GM12878 (cell line): ENCODE measurements around the gene SLC24A3. TPM values are rescaled to one million over a fixed set of nuclear protein-coding genes. Genes with fewer than 3 reads are reported as not detected.

ENCODE experiments used
- ATAC-seq: fragments of 200-7000 bp; cut with Tn5 transposase; 3 replicates; pipeline ENCODE4 v1.9.1; 2020; ENCODE audit warnings: mild to moderate bottlenecking, moderate library complexity
- BruUV-seq: library from RNA; stranded (reverse); fragments of 400-500 nt; replicated peaks from 2 replicates; lab custom pipeline; 2021; lab: Mats Ljungman, UMichigan
- CTCF ChIA-PET: fragments of 300-600 bp; sonication (Branson Sonifier 250); formaldehyde crosslinking; extraction: SDS; loops from one replicate; lab custom pipeline; 2021; ENCODE audit warnings: inconsistent platforms; lab: Yijun Ruan, JAX
- POLR2A ChIA-PET: fragments of 350-600 bp; formaldehyde crosslinking; extraction: SDS; loops from one replicate; lab custom pipeline; 2021; ENCODE audit warnings: inconsistent platforms; lab: Charles Lee
- RAD21 ChIA-PET: fragments of 300-600 bp; sonication (Branson Sonifier 250); formaldehyde crosslinking; loops from one replicate; lab custom pipeline; 2023; ENCODE audit warnings: antibody characterized with exemption; ENCODE audit not compliant: unreplicated experiment; lab: Charles Lee
- SMC1A ChIA-PET: fragments of 300-600 bp; sonication (Branson Sonifier 250); formaldehyde crosslinking; loops from one replicate; lab custom pipeline; 2023; ENCODE audit not compliant: unreplicated experiment, uncharacterized antibody; lab: Charles Lee
- DNase-seq: peaks from one replicate; pipeline ENCODE4 v3.0.0-alpha.2; 2011; ENCODE audit warnings: low read depth, low spot score
- FAIRE-seq: peaks from 3 replicates; lab custom pipeline; 2011; peaks lifted over from hg19 to GRCh38; lab: Jason Lieb, UNC
- H2AFZ ChIP-seq: 2 replicates; pipeline ENCODE4 v1.6.0; 2011; ENCODE audit warnings: low read depth, low read length, control low read depth; ENCODE audit not compliant: control insufficient read depth
- H3K27ac ChIP-seq: 2 replicates; pipeline ENCODE4 v1.5.1; 2011; ENCODE audit warnings: control low read depth; ENCODE audit not compliant: control insufficient read depth, insufficient read depth
- H3K27me3 ChIP-seq, 2 experiments: replicated peaks in 1 of 2; 2 replicates each; pipeline versions ENCODE4 v1.6.0 to v1.6.1; 2011; ENCODE audit warnings: low read length in 1 of 2; ENCODE audit not compliant: control insufficient read depth in 2 of 2, insufficient read depth in 2 of 2
- H3K36me3 ChIP-seq, 2 experiments: 2 replicates each; pipeline ENCODE4 v1.5.1; 2011; ENCODE audit warnings: low read length in 1 of 2; ENCODE audit not compliant: control insufficient read depth in 2 of 2, insufficient read depth in 2 of 2
- H3K4me1 ChIP-seq: 2 replicates; pipeline ENCODE4 v1.6.1; 2011; ENCODE audit warnings: mild to moderate bottlenecking, low read length, moderate library complexity, mixed read lengths; ENCODE audit not compliant: control insufficient read depth, insufficient read depth
- H3K4me2 ChIP-seq: 2 replicates; pipeline ENCODE4 v1.6.0; 2011; ENCODE audit warnings: control low read depth; ENCODE audit not compliant: control insufficient read depth, insufficient read depth
- H3K4me3 ChIP-seq: fragments of 200-600 bp; sonication (generic); 2 replicates; pipeline ENCODE4 v1.5.1; 2016
- H3K79me2 ChIP-seq: 2 replicates; pipeline ENCODE4 v1.6.0; 2011; ENCODE audit warnings: low read length; ENCODE audit not compliant: control insufficient read depth, insufficient read depth
- H3K9ac ChIP-seq: 2 replicates; pipeline ENCODE4 v1.8.0; 2011; ENCODE audit warnings: low read length, control low read depth, mixed read lengths; ENCODE audit not compliant: control insufficient read depth, insufficient read depth
- H3K9me3 ChIP-seq: replicated peaks from 3 replicates; pipeline ENCODE4 v1.5.1; 2011; ENCODE audit warnings: mild to moderate bottlenecking, low read length; ENCODE audit not compliant: control insufficient read depth, insufficient read depth
- H4K20me1 ChIP-seq: 2 replicates; pipeline ENCODE4 v1.6.0; 2011; ENCODE audit not compliant: control insufficient read depth, insufficient read depth
- BACH1 ChIP-seq: fragments of 450-650 bp; IDR thresholded peaks from 2 replicates; pipeline ENCODE4 v1.6.1; 2017; ENCODE audit warnings: mild to moderate bottlenecking, borderline replicate concordance
- E2F8 ChIP-seq: fragments of 450-650 bp; IDR thresholded peaks from 2 replicates; pipeline ENCODE4 v1.6.1; 2018; ENCODE audit warnings: mild to moderate bottlenecking, low read depth, moderate library complexity; ENCODE audit not compliant: partially characterized antibody
- KAT2A ChIP-seq: conservative IDR thresholded peaks from 2 replicates; pipeline ENCODE4 v1.6.1; 2011; ENCODE audit warnings: low read depth, low read length; ENCODE audit not compliant: control insufficient read depth
- KDM1A ChIP-seq: fragments of 200-600 bp; sonication (generic); IDR thresholded peaks from 2 replicates; pipeline ENCODE4 v1.6.1; 2016; ENCODE audit warnings: borderline replicate concordance
- MTA2 ChIP-seq: fragments of 450-650 bp; IDR thresholded peaks from 2 replicates; pipeline ENCODE4 v1.6.1; 2016; ENCODE audit warnings: low read depth, mild to moderate bottlenecking, moderate library complexity
- PKNOX1 ChIP-seq: fragments of 450-650 bp; IDR thresholded peaks from 2 replicates; pipeline ENCODE4 v1.6.1; 2016; ENCODE audit warnings: mild to moderate bottlenecking
- RUNX3 ChIP-seq: IDR thresholded peaks from 2 replicates; pipeline ENCODE4 v1.6.1; 2012; ENCODE audit warnings: low read length, inconsistent platforms
- SPI1 ChIP-seq: IDR thresholded peaks from 2 replicates; pipeline ENCODE4 v1.6.1; 2011; ENCODE audit warnings: low read depth, mild to moderate bottlenecking, low read length, moderate library complexity, borderline replicate concordance; ENCODE audit not compliant: insufficient read depth
- WGBS: methylation state at CpG from one replicate; pipeline ENCODE4 v1.1.6; 2016; ENCODE audit warnings: low lambda C conversion rate; ENCODE audit not compliant: insufficient replicate concordance, insufficient coverage; ENCODE audit errors: missing lambda C conversion rate; 5-methylcytosine and 5-hydroxymethylcytosine counted together
- in situ Hi-C: fragments of 300-500 bp; cut with MboI; formaldehyde crosslinking; loops from 9 replicates; pipeline ENCODE4 v1.14.3; 2018; ENCODE audit warnings: mixed read lengths
- intact Hi-C: fragments of 100-400 bp; cut with micrococcal nuclease; formaldehyde crosslinking; loops from one replicate; pipeline ENCODE4 v1.14.2; 2022; ENCODE audit not compliant: unreplicated experiment
- polyA plus RNA-seq, 11 experiments: library from polyadenylated mRNA; depleted of rRNA in 4 of 11; unstranded in 6 of 11; stranded (reverse) in 5 of 11; fragments of >200 nt; fragmentation: Nextera tagmentation in 4 of 11; fragmentation: Illumina TruSeq in 1 of 11; extraction: Ambion mirVana in 4 of 11; extraction: Trizol in 1 of 11; gene quantifications; 1 replicate in 1 of 11; 2 replicates in 10 of 11; pipeline versions ENCODE4 v1.2.1 to v1.2.3, GENCODE V29; 2011 to 2016; ENCODE audit warnings: inconsistent platforms in 2 of 11, missing spikeins in 2 of 11, low read depth in 1 of 11
- total RNA-seq, 4 experiments: library from RNA; depleted of rRNA in 3 of 4; stranded (reverse); fragments of >200 nt in 3 of 4; fragmentation: Illumina TruSeq in 1 of 4; extraction: Trizol in 1 of 4; gene quantifications; 2 replicates each; pipeline versions ENCODE4 v1.2.1 to v1.2.3, GENCODE V29; 2013 to 2021

SLC24A3 gene
- total and polyA plus RNA-seq, 10 of the 15 experiments (the other 5 are each of a cell fraction or from before 2014, with no cell fraction given), result 0.04 TPM; not detected in 9

GRCh38 chr20:19302714-19303113 lies 90.3 kb downstream of the SLC24A3 start:
- BruUV-seq, result no TSS peak
- peak; percentile 68 for TF ChIP-seq MTA2
- no peak for TF ChIP-seq RUNX3
- no peak for TF ChIP-seq BACH1
- TF ChIP-seq SPI1, result 0 out of 2 replicates have a peak, but pooled peaks have one; percentile 7
- TF ChIP-seq E2F8, result no peak
- TF ChIP-seq KAT2A, result no peak
- TF ChIP-seq KDM1A, result no peak
- TF ChIP-seq PKNOX1, result no peak
- Histone ChIP-seq H3K4me3 (no peak overlapping the region), H3K9me3 (no peaks in the 10 kb centered on the region), H3K9ac (no peak overlapping the region), H3K79me2 (no peaks in the 10 kb centered on the region), H3K27ac (no peak overlapping the region), H3K27me3 (no peaks in the 10 kb centered on the region), H3K4me2 (no peak overlapping the region), H4K20me1 (no peaks in the 10 kb centered on the region), H2AFZ (no peak overlapping the region), H3K36me3 (no peaks in the 10 kb centered on the region), H3K4me1 (no peaks in the 10 kb centered on the region)
- intact Hi-C loops, result no loop called here
- ChIA-PET CTCF (no interaction called here), SMC1A (no interaction called here), POLR2A (no interaction called here), RAD21 (no interaction called here)
- ATAC-seq (no peak; the same call in 2 of the 3 replicates), FAIRE-seq (no peak), DNase-seq (no peak)
- WGBS, result 20% methylated on average over 3 of the region's 3 CpGs
- in situ Hi-C loops, result no loop called here
